HEK293T (cell line): Measurements from ENCODE around the gene ANKRD42.

Experiments used
- ARNT ChIP-seq: fragments of 450-650 bp; IDR thresholded peaks from 2 replicates; pipeline ENCODE4 v1.6.1; 2017; ENCODE audit warnings: mild to moderate bottlenecking
- BHLHE40 ChIP-seq: fragments of 450-650 bp; IDR thresholded peaks from 2 replicates; pipeline ENCODE4 v1.6.1; 2016; ENCODE audit warnings: mild to moderate bottlenecking, moderate library complexity, borderline replicate concordance
- CTBP1 ChIP-seq: fragments of 450-650 bp; IDR thresholded peaks from 2 replicates; pipeline ENCODE4 v1.6.1; 2016; ENCODE audit warnings: borderline replicate concordance
- ELF4 ChIP-seq: fragments of 450-650 bp; IDR thresholded peaks from 2 replicates; pipeline ENCODE4 v1.6.1; 2017; ENCODE audit warnings: antibody characterized with exemption
- FOXA1 ChIP-seq: fragments of 450-650 bp; IDR thresholded peaks from 2 replicates; pipeline ENCODE4 v1.6.1; 2016; ENCODE audit warnings: mild to moderate bottlenecking
- FOXK2 ChIP-seq: fragments of 450-650 bp; IDR thresholded peaks from 2 replicates; pipeline ENCODE4 v1.6.1; 2016; ENCODE audit warnings: mild to moderate bottlenecking
- FOXM1 ChIP-seq: fragments of 450-650 bp; IDR thresholded peaks from 2 replicates; pipeline ENCODE4 v1.6.1; 2017; ENCODE audit warnings: mild to moderate bottlenecking, borderline replicate concordance
- HDGF ChIP-seq: fragments of 450-650 bp; IDR thresholded peaks from 2 replicates; pipeline ENCODE4 v1.6.1; 2017; ENCODE audit warnings: antibody characterized with exemption, borderline replicate concordance
- L3MBTL2 ChIP-seq: fragments of 450-650 bp; conservative IDR thresholded peaks from 2 replicates; pipeline ENCODE4 v1.6.1; 2016; ENCODE audit warnings: mild to moderate bottlenecking
- NFRKB ChIP-seq: fragments of 450-650 bp; IDR thresholded peaks from 2 replicates; pipeline ENCODE4 v1.6.1; 2016; ENCODE audit warnings: mild to moderate bottlenecking, moderate library complexity
- SP1 ChIP-seq: fragments of 450-650 bp; IDR thresholded peaks from 2 replicates; pipeline ENCODE4 v1.6.1; 2017
- SUZ12 ChIP-seq: fragments of 450-650 bp; IDR thresholded peaks from 2 replicates; pipeline ENCODE4 v1.6.1; 2016; ENCODE audit warnings: mild to moderate bottlenecking
- TARDBP ChIP-seq: fragments of 450-650 bp; IDR thresholded peaks from 2 replicates; pipeline ENCODE4 v1.6.1; 2016
- ZNF384 ChIP-seq: fragments of 450-650 bp; IDR thresholded peaks from 2 replicates; pipeline ENCODE4 v1.6.1; 2016

- TF ChIP-seq L3MBTL2 (no peak), FOXK2 (no peak), SUZ12 (no peak), ZNF384 (no peak), CTBP1 (no peak), BHLHE40 (no peak), FOXM1 (no peak), ELF4 (no peak), HDGF (no peak), SP1 (no peak), FOXA1 (no peak), TARDBP (no peak), NFRKB (no peak), ARNT (no peak)
Measured at GRCh38 chr11:83151274-83151977, 42.1 kb upstream of the ANKRD42 start.
